ENCODE data around the gene PYGO2.

PYGO2 gene

DNA sequence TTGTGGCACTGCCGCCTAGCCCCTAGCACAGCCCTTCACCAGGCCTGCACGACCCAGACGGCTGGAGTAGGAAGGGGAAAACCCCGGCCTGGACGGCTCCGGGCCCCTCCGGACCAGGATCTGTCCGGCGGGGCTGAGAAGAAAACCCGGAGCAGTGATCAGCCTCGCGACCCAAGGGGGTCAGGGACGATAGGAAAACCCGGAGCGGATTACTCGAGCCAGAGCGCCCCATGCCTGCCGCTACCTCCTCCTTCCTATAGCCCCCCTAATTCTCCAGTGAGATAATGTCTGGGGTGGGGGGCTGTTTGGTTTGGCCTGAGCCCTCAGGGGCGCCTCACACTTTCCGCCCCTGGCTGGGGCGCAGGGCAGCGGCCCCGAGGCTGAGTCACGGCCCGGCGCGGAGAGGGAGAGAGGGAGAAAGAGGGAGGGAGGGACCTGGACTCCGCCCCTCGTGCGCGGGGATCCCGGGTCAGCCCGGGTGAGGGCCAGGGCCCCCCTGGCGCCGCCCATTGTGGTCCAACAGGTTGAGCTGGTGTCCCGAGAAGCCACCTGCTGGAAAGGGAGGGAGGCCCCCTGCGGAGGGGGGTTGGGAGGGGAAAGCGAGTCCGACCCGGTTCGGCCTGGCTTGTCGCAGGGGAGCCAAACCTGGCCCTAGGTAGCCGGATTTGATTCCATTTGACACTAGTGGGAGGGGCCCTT lies 39.3 kb upstream of the PYGO2 start:
- TF ChIP-seq, protein P1, sequence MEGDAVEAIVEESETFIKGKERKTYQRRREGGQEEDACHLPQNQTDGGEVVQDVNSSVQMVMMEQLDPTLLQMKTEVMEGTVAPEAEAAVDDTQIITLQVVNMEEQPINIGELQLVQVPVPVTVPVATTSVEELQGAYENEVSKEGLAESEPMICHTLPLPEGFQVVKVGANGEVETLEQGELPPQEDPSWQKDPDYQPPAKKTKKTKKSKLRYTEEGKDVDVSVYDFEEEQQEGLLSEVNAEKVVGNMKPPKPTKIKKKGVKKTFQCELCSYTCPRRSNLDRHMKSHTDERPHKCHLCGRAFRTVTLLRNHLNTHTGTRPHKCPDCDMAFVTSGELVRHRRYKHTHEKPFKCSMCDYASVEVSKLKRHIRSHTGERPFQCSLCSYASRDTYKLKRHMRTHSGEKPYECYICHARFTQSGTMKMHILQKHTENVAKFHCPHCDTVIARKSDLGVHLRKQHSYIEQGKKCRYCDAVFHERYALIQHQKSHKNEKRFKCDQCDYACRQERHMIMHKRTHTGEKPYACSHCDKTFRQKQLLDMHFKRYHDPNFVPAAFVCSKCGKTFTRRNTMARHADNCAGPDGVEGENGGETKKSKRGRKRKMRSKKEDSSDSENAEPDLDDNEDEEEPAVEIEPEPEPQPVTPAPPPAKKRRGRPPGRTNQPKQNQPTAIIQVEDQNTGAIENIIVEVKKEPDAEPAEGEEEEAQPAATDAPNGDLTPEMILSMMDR (IDR thresholded peaks at IDR 0.05; ENCODE audit: low read depth, low read length): no peak
- peaks cover 10% of the 10 kb centered on the region for H3K4me1 ChIP-seq
- peak overlapping the region; percentile 72 for H3K4me3 ChIP-seq (ENCODE audit: low read depth, low read length)
- H3K9me3 ChIP-seq: no peaks in the 10 kb centered on the region
- peak; percentile 90 for DNase-seq
- no peaks in the 10 kb centered on the region for H3K27me3 ChIP-seq
- no peaks in the 10 kb centered on the region for H3K36me3 ChIP-seq

DNA sequence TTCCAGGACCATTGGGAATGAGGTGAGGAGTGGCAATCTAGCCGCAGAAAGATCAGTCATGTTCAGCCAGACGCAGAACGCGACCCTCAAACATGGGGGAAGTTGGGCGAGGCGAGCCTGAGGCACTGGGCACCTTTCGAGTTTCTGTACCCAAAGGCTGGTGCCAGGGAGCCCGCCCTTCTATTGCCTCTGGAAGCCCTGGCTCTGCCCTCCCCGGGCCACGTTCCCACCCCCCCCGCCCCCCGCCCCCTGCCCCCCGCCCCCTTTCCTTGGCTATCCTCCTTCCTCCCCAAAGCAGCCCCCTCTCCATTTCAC lies 38.8 kb upstream of the PYGO2 start:
- H3K36me3 ChIP-seq: no peaks in the 10 kb centered on the region
- peak; percentile 43 for DNase-seq
- TF ChIP-seq, protein P1 (IDR thresholded peaks at IDR 0.05; ENCODE audit: low read depth, low read length): no peak
- peak overlapping the region; percentile 72 for H3K4me3 ChIP-seq (ENCODE audit: low read depth, low read length)
- H3K27me3 ChIP-seq: no peaks in the 10 kb centered on the region
- peaks cover 10% of the 10 kb centered on the region for H3K4me1 ChIP-seq
- no peaks in the 10 kb centered on the region for H3K9me3 ChIP-seq

DNA sequence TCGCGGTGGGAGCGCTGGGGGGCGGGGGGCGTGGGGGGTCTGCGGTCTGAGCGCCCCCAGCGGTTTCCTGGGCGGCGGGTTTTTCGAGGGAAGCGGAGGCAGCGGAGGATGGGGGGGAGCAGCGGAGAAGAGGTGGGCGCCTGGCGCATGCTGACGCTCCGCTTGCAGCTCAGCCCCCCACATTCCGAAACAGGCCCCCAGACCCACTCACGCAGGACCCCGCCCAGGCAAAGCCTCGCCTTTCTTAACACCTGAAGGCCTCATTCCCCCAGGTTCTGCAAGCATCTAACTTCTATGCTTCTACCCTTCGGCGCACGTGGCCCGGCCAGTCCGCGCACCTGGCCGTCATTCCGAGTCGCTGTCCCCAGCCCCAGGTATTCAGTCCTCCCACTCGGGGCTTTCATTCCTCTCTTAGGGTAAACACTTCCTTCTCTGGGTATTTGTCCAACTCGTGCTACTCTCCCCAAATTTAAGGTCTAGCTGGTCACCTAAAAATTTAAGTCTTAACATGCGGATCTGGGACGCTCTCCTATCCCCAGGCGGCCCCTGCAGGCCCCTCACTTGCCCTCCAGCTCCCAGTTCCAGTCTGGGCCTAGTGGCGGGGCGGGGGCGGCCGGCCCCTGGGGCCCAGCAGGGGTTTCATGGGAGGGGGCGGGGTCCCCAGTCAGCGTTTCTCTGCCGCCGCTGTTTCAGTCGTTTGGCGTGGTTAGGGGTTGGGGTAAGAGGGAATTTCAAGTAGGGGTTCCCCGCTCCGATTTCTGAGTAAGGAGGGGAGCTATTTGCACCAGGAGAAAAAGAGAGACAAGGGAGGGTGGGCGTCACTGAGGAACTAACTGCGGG lies 38.2 kb upstream of the PYGO2 start:
- no peaks in the 10 kb centered on the region for H3K27me3 ChIP-seq
- peaks cover 9% of the 10 kb centered on the region for H3K4me1 ChIP-seq
- no peaks in the 10 kb centered on the region for H3K9me3 ChIP-seq
- TF ChIP-seq, protein P1 (IDR thresholded peaks at IDR 0.05; ENCODE audit: low read depth, low read length): no peak
- H3K4me3 ChIP-seq (ENCODE audit: low read depth, low read length): peak overlapping the region; percentile 59
- no peaks in the 10 kb centered on the region for H3K36me3 ChIP-seq
- no peak for DNase-seq

DNA sequence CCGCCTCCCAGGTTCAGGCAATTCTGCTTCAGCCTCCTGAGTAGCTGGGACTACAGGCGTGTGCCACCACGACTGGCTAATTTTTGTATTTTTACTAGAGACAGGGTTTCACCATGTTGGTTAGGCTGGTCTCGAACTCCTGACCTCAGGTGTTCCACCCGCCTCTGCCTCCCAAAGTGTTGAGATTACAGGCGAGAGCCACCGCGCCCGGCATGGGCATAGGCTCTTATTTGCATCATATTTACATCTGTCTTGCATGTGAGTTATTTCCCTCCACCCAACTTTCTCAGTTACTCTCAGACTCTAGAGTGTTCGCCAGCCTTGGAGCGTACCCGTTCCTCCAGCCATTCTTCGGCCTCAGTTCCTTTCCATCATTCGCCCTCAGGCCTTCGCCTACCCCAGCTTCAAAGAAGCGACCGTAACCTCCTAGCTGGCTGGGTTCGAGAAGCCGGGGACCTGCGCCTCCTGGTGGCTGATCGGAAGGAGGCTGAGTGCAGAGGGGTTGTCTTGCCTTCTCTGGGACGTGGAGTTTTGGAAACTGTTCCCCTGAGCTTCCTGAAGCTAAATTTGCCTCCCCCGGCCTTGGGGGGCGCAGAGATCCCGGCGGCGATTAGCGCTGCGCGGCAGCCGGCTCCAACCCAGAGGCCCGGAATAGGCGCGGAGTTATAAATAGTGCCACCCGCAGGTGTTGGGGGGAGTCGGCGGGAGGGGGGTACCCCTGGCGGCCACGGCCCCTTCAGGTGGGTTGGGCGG lies 37.4 kb upstream of the PYGO2 start:
- TF ChIP-seq, protein P1 (IDR thresholded peaks at IDR 0.05; ENCODE audit: low read depth, low read length): peak; percentile 98
- DNase-seq: peak; percentile 86
- Histone ChIP-seq H3K4me1 (peaks cover 3% of the 10 kb centered on the region; the same call in 1 of the 2 replicates), H3K27me3 (no peaks in the 10 kb centered on the region), H3K4me3 (ENCODE audit: low read depth, low read length) (peak overlapping the region; percentile 59), H3K36me3 (no peaks in the 10 kb centered on the region), H3K9me3 (no peaks in the 10 kb centered on the region)

DNA sequence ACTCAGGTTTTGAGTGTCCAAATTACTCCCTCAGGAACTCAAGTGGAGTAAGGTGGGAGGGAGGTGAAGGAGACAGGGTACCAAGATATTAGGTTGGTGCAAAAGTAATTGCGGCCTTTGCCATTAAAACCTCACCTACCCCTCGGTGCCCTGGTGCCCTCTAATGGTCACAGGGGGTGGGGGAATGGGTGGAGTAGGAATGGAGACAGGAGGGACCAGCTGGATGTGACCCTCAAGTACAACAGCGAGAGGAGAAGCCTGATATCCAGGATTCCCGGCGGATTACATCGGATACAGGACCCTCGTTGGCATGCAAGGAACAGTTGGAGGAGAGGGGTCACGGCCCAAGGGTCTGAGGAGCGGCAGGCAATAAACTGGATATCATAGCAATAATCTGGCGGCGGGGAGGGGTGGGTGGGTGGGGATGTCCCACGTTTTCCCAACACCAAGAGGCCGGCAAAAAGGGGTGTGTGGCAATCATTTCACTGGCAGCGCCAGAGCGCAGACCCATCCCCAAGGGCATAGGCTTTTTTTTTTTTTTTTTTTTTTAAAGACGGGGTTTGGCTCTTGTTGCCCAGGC lies 36.7 kb upstream of the PYGO2 start:
- H3K4me3 ChIP-seq (ENCODE audit: low read depth, low read length): no peak overlapping the region
- H3K36me3 ChIP-seq: no peaks in the 10 kb centered on the region
- peaks cover 3% of the 10 kb centered on the region; the same call in 1 of the 2 replicates for H3K4me1 ChIP-seq
- TF ChIP-seq, protein P1 (IDR thresholded peaks at IDR 0.05; ENCODE audit: low read depth, low read length): peak; percentile 9; the same call in 1 of the 2 replicates
- H3K9me3 ChIP-seq: no peaks in the 10 kb centered on the region
- no peaks in the 10 kb centered on the region for H3K27me3 ChIP-seq
- no peak for DNase-seq
